H1 (cell line): ENCODE data around the gene APBA3. TPM values are rescaled to one million over a fixed set of nuclear protein-coding genes. Genes with fewer than 3 reads are reported as not detected.

Experiments used
- CTCF ChIA-PET: fragments of 300-600 bp; sonication (Branson Sonifier 250); formaldehyde crosslinking; loops from one replicate; lab custom pipeline; 2021; ENCODE audit not compliant: partially characterized antibody; lab: Charles Lee
- POLR2A ChIA-PET: fragments of 300-600 bp; sonication (Branson Sonifier 250); formaldehyde crosslinking; loops from one replicate; lab custom pipeline; 2021; ENCODE audit warnings: inconsistent platforms; ENCODE audit not compliant: partially characterized antibody; lab: Charles Lee
- DNase-seq, 2 experiments: peaks; one replicate each; pipeline versions ENCODE4 v3.0.0 to v3.0.0-alpha.2; 2010 to 2022; ENCODE audit warnings: low spot score in 2 of 2, low read depth in 1 of 2, mixed read lengths in 1 of 2
- FAIRE-seq: peaks from 2 replicates; lab custom pipeline; 2011; peaks lifted over from hg19 to GRCh38; lab: Jason Lieb, UNC
- H2AFZ ChIP-seq: 2 replicates; pipeline ENCODE4 v1.8.1; 2012; ENCODE audit warnings: low read length, inconsistent platforms
- H2AK5ac ChIP-seq: 2 replicates; pipeline ENCODE4 v1.6.1; 2013; ENCODE audit warnings: low read depth, low read length
- H2BK120ac ChIP-seq: replicated peaks from 2 replicates; pipeline ENCODE3; 2013; ENCODE audit warnings: low read depth, low read length, inconsistent platforms
- H2BK12ac ChIP-seq: 2 replicates; pipeline ENCODE4 v1.6.1; 2013; ENCODE audit warnings: low read depth, low read length
- H2BK15ac ChIP-seq: 2 replicates; pipeline ENCODE4 v1.6.1; 2013; ENCODE audit warnings: low read length
- H2BK20ac ChIP-seq: 2 replicates; pipeline ENCODE4 v1.6.1; 2013; ENCODE audit warnings: low read length
- H2BK5ac ChIP-seq: 2 replicates; pipeline ENCODE4 v1.6.1; 2013; ENCODE audit warnings: low read depth, low read length
- H3K14ac ChIP-seq: 2 replicates; pipeline ENCODE4 v1.6.1; 2013; ENCODE audit warnings: inconsistent platforms; ENCODE audit not compliant: insufficient read length
- H3K18ac ChIP-seq: 2 replicates; pipeline ENCODE4 v1.6.1; 2013; ENCODE audit warnings: low read length; ENCODE audit errors: extremely low read depth
- H3K23ac ChIP-seq: 2 replicates; pipeline ENCODE4 v1.6.1; 2013; ENCODE audit warnings: inconsistent platforms; ENCODE audit not compliant: insufficient read length
- H3K23me2 ChIP-seq: 2 replicates; pipeline ENCODE4 v1.6.1; 2013; ENCODE audit warnings: low read depth, low read length
- H3K27ac ChIP-seq: 2 replicates; pipeline ENCODE4 v1.6.1; 2011; ENCODE audit warnings: low read depth, low read length, inconsistent platforms
- H3K27me3 ChIP-seq, 4 experiments: replicated peaks in 1 of 4; 1 replicate in 1 of 4; 2 replicates in 3 of 4; pipeline versions ENCODE4 v1.6.1 to v1.8.1; 2011 to 2013; ENCODE audit warnings: low read length in 3 of 4, mild to moderate bottlenecking in 3 of 4, inconsistent platforms in 2 of 4, mixed read lengths in 2 of 4, moderate library complexity in 1 of 4; ENCODE audit not compliant: control insufficient read depth in 3 of 4, insufficient read depth in 3 of 4; ENCODE audit errors: extremely low read depth in 1 of 4
- H3K36me3 ChIP-seq, 4 experiments: 2 replicates each; pipeline versions ENCODE4 v1.6.1 to v1.8.1; 2011 to 2013; ENCODE audit warnings: mild to moderate bottlenecking in 4 of 4, low read length in 3 of 4, moderate library complexity in 2 of 4, control low read depth in 1 of 4, inconsistent platforms in 1 of 4; ENCODE audit not compliant: insufficient read depth in 4 of 4, control insufficient read depth in 2 of 4
- H3K4ac ChIP-seq: replicated peaks from 2 replicates; pipeline ENCODE3; 2013; ENCODE audit warnings: low read length, low read depth, mixed read lengths, inconsistent platforms; ENCODE audit not compliant: insufficient read length
- H3K4me1 ChIP-seq, 4 experiments: replicated peaks in 1 of 4; 1 replicate in 1 of 4; 2 replicates in 3 of 4; pipeline versions ENCODE4 v1.6.1 to v1.8.1; 2011 to 2013; ENCODE audit warnings: low read length in 3 of 4, inconsistent platforms in 2 of 4, mixed read lengths in 1 of 4; ENCODE audit not compliant: insufficient read depth in 4 of 4, control insufficient read depth in 3 of 4
- H3K4me2 ChIP-seq, 2 experiments: 2 replicates each; pipeline versions ENCODE4 v1.6.1 to v1.8.1; 2011 to 2013; ENCODE audit warnings: low read depth in 2 of 2, low read length in 2 of 2, control low read depth in 1 of 2, inconsistent platforms in 1 of 2, mild to moderate bottlenecking in 1 of 2; ENCODE audit not compliant: insufficient read depth in 1 of 2
- H3K4me3 ChIP-seq, 4 experiments: fragments of 200-600, 300-600 bp in 1 of 4; sonication (generic), shearing (Covaris generic), sonication (Bioruptor Twin) in 1 of 4; 2 replicates each; pipeline versions ENCODE4 v1.5.1 to v1.8.1; 2011 to 2016; ENCODE audit warnings: low read length in 4 of 4, low read depth in 3 of 4, control low read depth in 2 of 4, inconsistent platforms in 2 of 4, mild to moderate bottlenecking in 2 of 4, mixed read lengths in 1 of 4, moderate library complexity in 1 of 4; ENCODE audit not compliant: insufficient read depth in 2 of 4; ENCODE audit errors: extremely low read depth in 1 of 4
- H3K56ac ChIP-seq: replicated peaks from 2 replicates; pipeline ENCODE3; 2013; ENCODE audit warnings: low read depth, mild to moderate bottlenecking, mixed read lengths, low read length, inconsistent platforms; ENCODE audit not compliant: insufficient read length
- H3K79me1 ChIP-seq: 2 replicates; pipeline ENCODE4 v1.6.1; 2013; ENCODE audit warnings: low read depth, low read length, control low read depth
- H3K79me2 ChIP-seq, 2 experiments: 2 replicates each; pipeline versions ENCODE4 v1.6.1 to v1.8.1; 2012 to 2013; ENCODE audit warnings: low read length in 2 of 2, mild to moderate bottlenecking in 2 of 2, inconsistent platforms in 1 of 2; ENCODE audit not compliant: insufficient read depth in 2 of 2, control insufficient read depth in 1 of 2
- H3K9ac ChIP-seq, 4 experiments: replicated peaks in 1 of 4; 1 replicate in 1 of 4; 2 replicates in 3 of 4; pipeline versions ENCODE4 v1.6.1 to v1.8.1; 2011 to 2013; ENCODE audit warnings: low read depth in 3 of 4, low read length in 3 of 4, control low read depth in 2 of 4, mild to moderate bottlenecking in 2 of 4, moderate library complexity in 2 of 4, inconsistent platforms in 1 of 4; ENCODE audit errors: extremely low read depth in 1 of 4
- H3K9me3 ChIP-seq, 2 experiments: 2 replicates each; pipeline versions ENCODE4 v1.6.1 to v1.8.1; 2012 to 2013; ENCODE audit warnings: mild to moderate bottlenecking in 2 of 2, moderate library complexity in 2 of 2, control low read depth in 1 of 2, inconsistent platforms in 1 of 2, low read depth in 1 of 2, low read length in 1 of 2, mixed read lengths in 1 of 2; ENCODE audit not compliant: insufficient read depth in 2 of 2
- H4K20me1 ChIP-seq, 2 experiments: replicated peaks in 1 of 2; 2 replicates each; pipeline versions ENCODE3 to v1.8.1; 2011 to 2013; ENCODE audit warnings: inconsistent platforms in 2 of 2, low read length in 2 of 2, mild to moderate bottlenecking in 1 of 2; ENCODE audit not compliant: insufficient read depth in 2 of 2, control insufficient read depth in 1 of 2
- H4K5ac ChIP-seq: 2 replicates; pipeline ENCODE4 v1.6.1; 2013; ENCODE audit warnings: low read length, low read depth, mixed read lengths, inconsistent platforms; ENCODE audit not compliant: insufficient read length
- H4K8ac ChIP-seq: 2 replicates; pipeline ENCODE4 v1.8.0; 2013; ENCODE audit warnings: mild to moderate bottlenecking, moderate library complexity, low read length, inconsistent platforms; ENCODE audit not compliant: insufficient read depth; ENCODE audit errors: extremely low read depth
- H4K91ac ChIP-seq: replicated peaks from 2 replicates; pipeline ENCODE3; 2013; ENCODE audit warnings: low read length, mixed read lengths, inconsistent platforms; ENCODE audit not compliant: insufficient read length
- CEBPB ChIP-seq: IDR thresholded peaks from 2 replicates; pipeline ENCODE4 v1.6.1; 2012; ENCODE audit warnings: low read depth, low read length
- JUND ChIP-seq: IDR thresholded peaks from 2 replicates; pipeline ENCODE4 v1.6.1; 2011; ENCODE audit warnings: mild to moderate bottlenecking, improper control_type of control experiment, low read length
- KDM4A ChIP-seq: IDR thresholded peaks from one replicate; pipeline ENCODE4 v1.7.1; 2012; ENCODE audit warnings: low read depth, mild to moderate bottlenecking, moderate library complexity, low read length, inconsistent platforms; ENCODE audit not compliant: severe bottlenecking
- KDM5A ChIP-seq: fragments of 200-600 bp; IDR thresholded peaks from 2 replicates; pipeline ENCODE4 v1.7.1; 2012; ENCODE audit warnings: mild to moderate bottlenecking, low read length, inconsistent platforms, mixed read lengths
- NANOG ChIP-seq: IDR thresholded peaks from 2 replicates; pipeline ENCODE4 v1.6.1; 2011; ENCODE audit warnings: low read length, low read depth, mild to moderate bottlenecking, inconsistent platforms; ENCODE audit not compliant: insufficient read depth, poor library complexity, severe bottlenecking
- RAD21 ChIP-seq, 2 experiments: IDR thresholded peaks in 1 of 2; conservative IDR thresholded peaks in 1 of 2; 2 replicates each; pipeline ENCODE4 v1.6.1; 2011; ENCODE audit warnings: low read depth in 2 of 2, low read length in 2 of 2, improper control_type of control experiment in 1 of 2, inconsistent platforms in 1 of 2, mild to moderate bottlenecking in 1 of 2, moderate library complexity in 1 of 2
- RNF2 ChIP-seq: fragments of 200-900, 300-1000 bp; sonication (generic); IDR thresholded peaks from 2 replicates; pipeline ENCODE4 v1.7.1; 2016; ENCODE audit warnings: borderline replicate concordance, low read depth, mild to moderate bottlenecking, antibody characterized with exemption, low read length; ENCODE audit not compliant: poor library complexity, severe bottlenecking; ENCODE audit errors: missing control alignments
- SAP30 ChIP-seq: fragments of 300-600 bp; sonication (generic); IDR thresholded peaks from 2 replicates; pipeline ENCODE4 v1.7.1; 2012; ENCODE audit warnings: low read length, moderate library complexity, mild to moderate bottlenecking, inconsistent platforms; ENCODE audit not compliant: insufficient read depth, insufficient replicate concordance
- SIX5 ChIP-seq: IDR thresholded peaks from 2 replicates; pipeline ENCODE4 v1.6.1; 2011; ENCODE audit warnings: mild to moderate bottlenecking, low read depth, low read length
- SP1 ChIP-seq: IDR thresholded peaks from 2 replicates; pipeline ENCODE4 v1.6.1; 2011; ENCODE audit warnings: low read depth, low read length
- SP2 ChIP-seq: IDR thresholded peaks from 2 replicates; pipeline ENCODE4 v1.6.1; 2012; ENCODE audit warnings: mild to moderate bottlenecking, low read length, inconsistent platforms
- SP4 ChIP-seq: IDR thresholded peaks from 2 replicates; pipeline ENCODE4 v1.6.1; 2012; ENCODE audit warnings: low read length, inconsistent platforms
- SUZ12 ChIP-seq: fragments of 200-600 bp; sonication (generic); IDR thresholded peaks from 2 replicates; pipeline ENCODE4 v1.6.1; 2012; ENCODE audit warnings: mild to moderate bottlenecking, inconsistent platforms, low read length, moderate library complexity, mixed read lengths
- YY1 ChIP-seq: IDR thresholded peaks from 2 replicates; pipeline ENCODE4 v1.6.1; 2011; ENCODE audit warnings: low read depth, mild to moderate bottlenecking, low read length
- WGBS, 2 experiments: shearing (Covaris generic) in 1 of 2; methylation state at CpG; one replicate each; pipeline versions ENCODE4 v1.1.6 to v1.1.7; 2013 to 2015; ENCODE audit warnings: low lambda C conversion rate in 2 of 2, mixed read lengths in 2 of 2, inconsistent platforms in 1 of 2, low coverage in 1 of 2, missing lambda C conversion rate in 1 of 2; ENCODE audit not compliant: insufficient replicate concordance in 2 of 2, insufficient coverage in 1 of 2, insufficient read length in 1 of 2; ENCODE audit errors: extremely low coverage in 1 of 2, missing lambda C conversion rate in 1 of 2; 5-methylcytosine and 5-hydroxymethylcytosine counted together
- polyA plus RNA-seq, 7 experiments: library from polyadenylated mRNA; depleted of rRNA in 3 of 7; stranded (reverse) in 5 of 7; unstranded in 2 of 7; fragments of >200 nt in 5 of 7; fragments of 200-250 nt in 2 of 7; gene quantifications; 1 replicate in 5 of 7; 2 replicates in 1 of 7; 4 replicates in 1 of 7; pipeline versions ENCODE4 v1.2.1 to v1.2.3, GENCODE V29; 2011 to 2013; ENCODE audit warnings: missing spikeins in 2 of 7, mixed read lengths in 2 of 7
- total RNA-seq: library from RNA; stranded (reverse); fragmentation: NEBNext Ultra II Directional; extraction: Animal tissue kit (Norgen Biotek cat#: 25700); gene quantifications from 2 replicates; pipeline ENCODE4 v1.2.1, GENCODE V29; 2021

The APBA3 gene
- total and polyA plus RNA-seq, 2 of the 8 experiments (the other 6 are each of a cell fraction or from before 2014, with no cell fraction given), result 21.4 to 36.9 TPM

GRCh38 chr19:3800996-3801395 lies 39.5 kb upstream of the APBA3 start:
- Histone ChIP-seq H3K79me2 (no peaks in the 10 kb centered on the region), H3K79me1 (no peaks in the 10 kb centered on the region), H4K20me1 (no peaks in the 10 kb centered on the region), H4K91ac (no peak overlapping the region), H2BK15ac (no peak overlapping the region), H3K4me1 (peaks cover 0 to 3% (median 1%) of the 10 kb centered on the region in 4 experiments; a peak in 3 of 7 replicates), H3K27ac (no peak overlapping the region), H3K36me3 (no peaks in the 10 kb centered on the region), H2BK5ac (no peak overlapping the region), H4K5ac (no peak overlapping the region), H3K23ac (no peak overlapping the region), H3K18ac (no peak overlapping the region), H3K14ac (no peak overlapping the region), H4K8ac (no peak overlapping the region; the same call in 1 of the 2 replicates), H3K4me2 (peak overlapping the region; percentile 81 to 90), H2AFZ (no peak overlapping the region), H3K9ac (no peak overlapping the region), H3K23me2 (peaks cover 6% of the 10 kb centered on the region; the same call in 1 of the 2 replicates), H3K9me3 (peaks cover 4 to 6% of the 10 kb centered on the region in 2 experiments; a peak in 2 of 4 replicates), H3K4me3 (peak overlapping the region; percentile 32 to 59 (median 44)), H2AK5ac (no peak overlapping the region), H3K4ac (no peak overlapping the region), H3K27me3 (peaks cover 0 to 6% (median 4%) of the 10 kb centered on the region in 4 experiments; a peak in 5 of 7 replicates), H2BK12ac (no peak overlapping the region), H3K56ac (no peak overlapping the region), H2BK20ac (no peak overlapping the region), H2BK120ac (no peak overlapping the region)
- 60% methylated on average over 21 of the region's 21 CpGs; no CpG with 5 or more reads in 1 of the 2 experiments for WGBS, 2 experiments
- ChIA-PET POLR2A (no interaction called here), CTCF (no interaction called here)
- DNase-seq (no peak), FAIRE-seq (no peak)
- no peak for TF ChIP-seq KDM4A
- TF ChIP-seq SP4, result no peak
- no peak for TF ChIP-seq NANOG
- TF ChIP-seq SAP30, result no peak
- no peak for TF ChIP-seq JUND
- TF ChIP-seq SUZ12, result no peak
- no peak for TF ChIP-seq SP1
- no peak for TF ChIP-seq SIX5
- no peak for TF ChIP-seq YY1
- TF ChIP-seq KDM5A, result no peak
- no peak for TF ChIP-seq RNF2
- no peak for TF ChIP-seq CEBPB
- TF ChIP-seq SP2, result no peak
- TF ChIP-seq RAD21 (IDR thresholded peaks at IDR 0.05 in 1 of 2, conservative IDR thresholded peaks at IDR 0.05 in 1 of 2; ENCODE audit: low read depth in 2 of 2, low read length in 2 of 2), result no peak
